Nephron progenitor cell (in vitro differentiated cells): ENCODE measurements around the gene PISD.

ENCODE experiments used
- DNase-seq: peaks from one replicate; pipeline ENCODE4 v3.0.0; 2021
- H3K27ac Mint-ChIP-seq: 2 replicates; pipeline ENCODE4 v1.8.0; 2021; ENCODE audit warnings: mild to moderate bottlenecking, moderate library complexity, mixed read lengths
- H3K27me3 Mint-ChIP-seq: 2 replicates; pipeline ENCODE4 v1.8.0; 2021; ENCODE audit warnings: mild to moderate bottlenecking, low read depth, mixed read lengths; ENCODE audit not compliant: poor library complexity
- H3K36me3 Mint-ChIP-seq: 2 replicates; pipeline ENCODE4 v1.8.0; 2021; ENCODE audit warnings: low read depth, mixed read lengths
- H3K4me1 Mint-ChIP-seq: 2 replicates; pipeline ENCODE4 v1.8.0; 2021; ENCODE audit warnings: mixed read lengths
- H3K4me3 Mint-ChIP-seq: 2 replicates; pipeline ENCODE4 v1.8.0; 2021; ENCODE audit warnings: mild to moderate bottlenecking, moderate library complexity, mixed read lengths
- H3K9me3 Mint-ChIP-seq: 2 replicates; pipeline ENCODE4 v1.8.0; 2021; ENCODE audit warnings: mild to moderate bottlenecking, moderate library complexity, mixed read lengths
- CTCF ChIP-seq: fragments of 200-600 bp; sonication (generic); IDR thresholded peaks from 2 replicates; pipeline ENCODE4 v1.5.0; 2021; ENCODE audit warnings: antibody characterized with exemption

PISD gene

GRCh38 chr22:31625661-31626426, 36.2 kb downstream of the PISD start:
- Mint-ChIP-seq H3K4me1 (peaks cover 51% of the 10 kb centered on the region), H3K4me3 (peak overlapping the region; percentile 59), H3K9me3 (no peaks in the 10 kb centered on the region), H3K27me3 (no peaks in the 10 kb centered on the region), H3K36me3 (no peaks in the 10 kb centered on the region), H3K27ac (no peak overlapping the region)
- TF ChIP-seq CTCF: no peak
- DNase-seq: peak; percentile 69

GRCh38 chr22:31625257-31625640, 36.8 kb downstream of the PISD start:
- H3K4me1 Mint-ChIP-seq: peaks cover 51% of the 10 kb centered on the region
- no peaks in the 10 kb centered on the region for H3K36me3 Mint-ChIP-seq
- TF ChIP-seq CTCF: no peak
- H3K9me3 Mint-ChIP-seq: no peaks in the 10 kb centered on the region
- H3K27ac Mint-ChIP-seq: peak overlapping the region; percentile 96
- H3K27me3 Mint-ChIP-seq: no peaks in the 10 kb centered on the region
- no peak for DNase-seq
- H3K4me3 Mint-ChIP-seq: peak overlapping the region; percentile 44

GRCh38 chr22:31623592-31624304, 38.3 kb downstream of the PISD start:
- DNase-seq: no peak
- no peak for TF ChIP-seq CTCF
- peaks cover 7% of the 10 kb centered on the region for H3K36me3 Mint-ChIP-seq
- H3K9me3 Mint-ChIP-seq: no peaks in the 10 kb centered on the region
- H3K27ac Mint-ChIP-seq: peak overlapping the region; percentile 71
- H3K4me3 Mint-ChIP-seq: no peak overlapping the region
- H3K27me3 Mint-ChIP-seq: no peaks in the 10 kb centered on the region
- H3K4me1 Mint-ChIP-seq: peaks cover 53% of the 10 kb centered on the region

- H3K4me3 Mint-ChIP-seq: no peak overlapping the region
- H3K36me3 Mint-ChIP-seq: peaks cover 8% of the 10 kb centered on the region
- H3K27ac Mint-ChIP-seq: peak overlapping the region; percentile 71
- no peaks in the 10 kb centered on the region for H3K27me3 Mint-ChIP-seq
- H3K9me3 Mint-ChIP-seq: no peaks in the 10 kb centered on the region
- DNase-seq: no peak
- peaks cover 47% of the 10 kb centered on the region for H3K4me1 Mint-ChIP-seq
- no peak for TF ChIP-seq CTCF
Measured at GRCh38 chr22:31622980-31623379, 39.0 kb downstream of the PISD start.

- peaks cover 37% of the 10 kb centered on the region for H3K4me1 Mint-ChIP-seq
- TF ChIP-seq CTCF: no peak
- H3K27me3 Mint-ChIP-seq: no peaks in the 10 kb centered on the region
- no peak overlapping the region for H3K4me3 Mint-ChIP-seq
- peak overlapping the region; percentile 77 for H3K27ac Mint-ChIP-seq
- no peaks in the 10 kb centered on the region for H3K9me3 Mint-ChIP-seq
- DNase-seq: no peak
- peaks cover 8% of the 10 kb centered on the region for H3K36me3 Mint-ChIP-seq
Measured at GRCh38 chr22:31621507-31622124, 40.4 kb downstream of the PISD start.
